GM19372 (cell line): ENCODE results near the gene SGCE.
A peak's percentile ranks its signal among the peaks of the same experiment; 100 is the strongest.

ENCODE experiments used
- ATAC-seq: cut with Tn5 transposase; IDR thresholded peaks from one replicate; pipeline ENCODE4 v1.9.1; 2021; ENCODE audit warnings: mild to moderate bottlenecking, low read depth, moderate library complexity; ENCODE audit not compliant: unreplicated experiment

The SGCE gene

DNA sequence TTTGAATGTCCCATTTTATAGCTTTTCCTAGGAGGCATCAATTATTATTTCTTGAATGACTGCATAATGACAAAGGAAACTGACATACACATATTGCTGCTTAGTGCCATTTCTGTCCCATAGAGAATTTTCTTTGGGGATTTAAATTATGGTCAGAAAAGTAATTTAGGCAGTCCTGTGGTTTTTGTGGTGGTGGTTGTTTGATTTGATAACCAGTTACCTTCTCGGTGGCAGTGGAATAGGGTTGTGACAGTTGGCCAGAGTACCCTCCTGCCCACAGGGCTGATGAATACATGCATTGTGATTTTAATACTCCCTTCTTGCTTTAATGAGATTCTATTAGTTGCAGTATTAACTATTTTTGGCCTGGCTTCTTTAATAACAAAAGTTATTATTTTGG lies 6.6 kb upstream of the SGCE start:
- no peak for ATAC-seq

DNA sequence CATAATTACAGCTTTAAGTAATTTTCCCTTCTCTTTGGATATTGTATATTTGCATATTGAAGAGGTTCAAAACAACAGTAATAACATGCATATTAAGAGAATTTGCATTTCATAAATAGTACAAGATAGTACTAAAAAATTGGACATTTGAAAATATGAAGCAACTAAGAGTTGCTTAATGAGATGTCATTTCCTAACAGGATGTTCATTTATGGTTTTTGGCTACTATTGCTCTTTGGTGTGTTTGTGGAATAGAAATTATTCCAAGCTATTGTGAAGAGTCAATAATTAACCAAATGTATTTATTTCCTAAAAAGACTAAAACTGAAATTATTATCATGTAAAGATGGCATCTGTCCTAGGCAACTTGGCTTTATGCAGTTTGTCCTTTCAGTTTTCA lies 4.1 kb upstream of the SGCE start:
- no peak for ATAC-seq

DNA sequence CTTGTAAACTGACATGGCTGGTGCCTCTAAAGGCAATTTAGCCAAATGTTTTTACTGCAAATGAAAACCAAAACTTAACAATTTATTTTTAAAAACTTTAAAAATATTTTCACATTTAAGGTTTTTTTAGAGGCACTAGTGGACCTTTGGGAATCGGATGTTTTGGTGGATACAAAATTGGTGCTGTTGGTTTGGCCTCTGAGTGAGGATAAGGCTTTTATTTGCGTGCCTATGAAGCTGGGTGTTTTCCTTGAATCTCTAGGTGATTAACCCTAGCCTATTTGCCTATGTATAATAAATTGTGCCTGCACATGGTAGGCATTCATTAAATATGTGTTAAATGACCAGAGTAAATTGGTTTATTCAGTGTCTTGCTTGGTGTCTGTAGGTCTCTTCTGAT lies 2.9 kb upstream of the SGCE start:
- no peak for ATAC-seq

DNA sequence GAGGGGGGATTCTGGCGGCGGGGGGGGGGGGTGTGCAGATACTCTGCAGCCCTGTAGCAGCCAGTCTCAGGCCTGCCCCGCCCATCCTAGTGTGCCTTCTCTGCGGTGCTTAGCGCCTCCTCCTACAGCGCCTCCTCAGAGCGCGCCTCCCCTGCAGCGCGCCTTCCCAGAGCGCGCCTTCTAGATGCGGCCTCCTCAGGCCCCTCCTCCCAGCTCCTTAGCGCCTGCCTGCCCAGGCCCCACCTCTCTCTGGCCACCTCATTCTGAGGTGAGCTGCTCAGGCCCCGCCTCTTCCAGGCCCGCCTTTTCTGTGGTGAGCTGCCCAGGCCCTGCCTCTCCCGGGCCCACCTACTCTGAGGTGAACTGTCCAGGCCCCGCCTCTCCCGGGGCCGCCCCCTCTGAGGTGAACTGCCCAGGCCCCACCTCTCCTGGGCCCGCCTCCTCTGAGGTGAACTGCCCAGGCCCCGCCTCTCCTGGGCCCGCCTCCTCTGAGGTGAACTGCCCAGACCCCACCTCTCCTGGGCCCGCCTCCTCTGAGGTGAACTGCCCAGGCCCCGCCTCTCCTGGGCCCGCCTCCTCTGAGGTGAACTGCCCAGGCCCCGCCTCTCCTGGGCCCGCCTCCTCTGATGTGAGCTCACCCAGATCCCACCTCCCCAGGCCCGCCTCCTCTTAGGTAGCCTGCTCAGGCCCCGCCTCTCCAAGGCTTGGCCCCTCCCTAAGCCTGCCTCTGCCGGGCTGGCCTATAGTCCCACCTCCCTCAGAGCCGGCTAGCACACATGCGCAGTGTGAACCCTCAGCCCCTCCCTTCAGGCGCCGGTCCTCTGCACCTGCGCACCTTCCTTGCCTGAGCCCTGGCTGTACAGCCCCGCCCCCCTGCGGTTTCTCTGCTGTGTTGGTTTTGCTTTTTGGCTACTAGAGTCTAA lies 2.1 kb upstream of the SGCE start:
- ATAC-seq = peak; percentile 78

DNA sequence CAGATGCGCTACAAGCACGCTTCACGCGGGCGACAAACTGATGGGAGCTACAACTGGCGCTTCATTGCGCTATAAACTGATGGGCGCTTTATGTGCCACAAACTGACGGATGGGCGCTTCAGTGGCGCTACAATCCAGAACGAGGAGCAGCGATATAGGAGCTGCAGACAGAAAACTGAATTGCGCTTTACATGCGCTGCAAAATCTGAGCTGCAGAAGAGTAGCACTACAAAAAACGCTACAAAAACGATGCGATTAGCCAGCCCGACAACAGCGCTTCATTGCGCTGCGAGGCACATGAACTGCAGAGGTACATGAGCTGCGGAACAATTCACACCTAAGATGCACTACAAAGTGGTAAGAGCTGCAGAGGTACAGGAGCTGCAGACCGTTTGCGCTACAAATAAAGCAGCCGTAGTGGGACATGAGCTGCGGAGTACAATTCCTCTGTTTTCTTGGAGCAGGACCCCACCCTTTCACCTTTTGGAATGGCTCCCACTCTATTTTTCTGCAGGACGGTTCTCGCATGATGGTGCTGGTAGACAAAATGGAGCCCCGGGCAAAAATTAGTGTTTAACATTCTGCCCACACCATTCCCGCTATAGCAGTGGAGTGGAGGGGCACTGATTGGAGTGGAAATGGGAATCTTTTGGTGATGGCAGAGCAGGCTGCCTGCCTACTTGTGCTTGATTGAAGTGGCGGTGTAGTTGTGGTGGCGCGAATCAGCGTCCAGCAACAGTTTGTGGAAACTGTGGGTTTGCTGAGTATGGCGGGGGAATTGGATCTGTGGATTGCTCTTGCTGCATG lies 1.2 kb upstream of the SGCE start:
- ATAC-seq = no peak

DNA sequence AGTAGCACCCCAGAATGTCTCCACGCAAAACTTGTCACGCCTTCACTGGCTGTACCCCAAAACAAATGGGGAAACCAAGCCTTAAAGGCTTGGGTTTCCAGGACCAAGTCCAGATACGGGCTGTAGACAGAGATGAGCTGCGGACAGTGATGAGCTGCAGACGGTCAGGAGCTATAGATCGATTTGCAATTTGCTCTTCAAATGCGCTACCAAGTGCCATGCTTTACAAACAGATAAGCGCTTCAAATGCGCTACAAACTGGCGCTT lies 658 bp upstream of the SGCE start:
- ATAC-seq = no peak

DNA sequence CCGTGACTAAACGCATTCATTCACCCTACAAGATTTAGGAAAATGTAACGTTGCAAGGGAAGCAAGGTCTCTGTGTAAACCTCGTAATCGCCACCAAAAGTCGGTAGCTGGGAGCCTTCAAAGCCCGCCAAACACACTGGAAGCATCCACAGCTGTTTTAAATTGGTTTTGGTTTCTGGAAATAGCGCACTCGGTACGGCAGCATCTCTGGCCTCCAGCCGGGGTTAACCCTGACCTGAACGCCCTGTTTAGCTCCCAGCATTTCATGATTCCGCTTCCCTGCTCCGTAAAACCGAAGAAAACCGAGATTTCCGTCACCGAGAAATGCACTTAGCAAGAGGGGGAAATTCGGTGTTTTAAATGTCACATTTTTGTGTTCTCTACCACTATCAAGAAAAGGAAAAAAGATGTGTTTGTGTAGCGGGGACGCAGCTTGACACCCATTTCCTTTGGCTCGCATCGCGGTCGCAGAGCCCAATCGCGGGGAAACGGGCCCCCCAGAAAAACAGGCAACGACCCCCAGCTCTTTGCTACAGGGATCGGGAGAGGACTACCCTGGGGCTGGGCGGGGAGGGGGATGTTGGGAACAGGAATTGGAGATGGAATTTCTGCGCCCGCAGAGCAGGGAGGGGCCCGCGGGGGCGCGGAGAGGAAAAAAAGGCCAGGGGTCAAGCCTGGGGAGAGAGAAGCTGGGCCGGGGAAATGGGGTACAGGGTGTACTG lies 646 bp downstream of the SGCE start:
- ATAC-seq = no peak

DNA sequence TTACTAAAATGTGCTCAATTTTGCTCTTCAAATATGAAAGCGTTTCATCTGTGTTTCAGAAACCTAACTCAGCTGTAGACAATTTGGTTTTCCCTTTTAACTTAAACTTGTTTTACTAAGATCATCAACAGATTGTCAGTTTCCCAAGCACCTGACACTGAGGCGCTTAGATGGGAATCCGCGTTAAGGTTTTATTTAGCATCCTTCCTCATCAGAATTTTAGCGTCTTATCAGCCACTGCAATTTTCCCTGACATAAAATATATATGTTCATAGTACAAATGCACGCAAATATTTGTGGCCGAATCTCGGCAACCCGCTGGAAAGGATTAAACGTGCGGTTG lies 1.2 kb downstream of the SGCE start:
- no peak for ATAC-seq

DNA sequence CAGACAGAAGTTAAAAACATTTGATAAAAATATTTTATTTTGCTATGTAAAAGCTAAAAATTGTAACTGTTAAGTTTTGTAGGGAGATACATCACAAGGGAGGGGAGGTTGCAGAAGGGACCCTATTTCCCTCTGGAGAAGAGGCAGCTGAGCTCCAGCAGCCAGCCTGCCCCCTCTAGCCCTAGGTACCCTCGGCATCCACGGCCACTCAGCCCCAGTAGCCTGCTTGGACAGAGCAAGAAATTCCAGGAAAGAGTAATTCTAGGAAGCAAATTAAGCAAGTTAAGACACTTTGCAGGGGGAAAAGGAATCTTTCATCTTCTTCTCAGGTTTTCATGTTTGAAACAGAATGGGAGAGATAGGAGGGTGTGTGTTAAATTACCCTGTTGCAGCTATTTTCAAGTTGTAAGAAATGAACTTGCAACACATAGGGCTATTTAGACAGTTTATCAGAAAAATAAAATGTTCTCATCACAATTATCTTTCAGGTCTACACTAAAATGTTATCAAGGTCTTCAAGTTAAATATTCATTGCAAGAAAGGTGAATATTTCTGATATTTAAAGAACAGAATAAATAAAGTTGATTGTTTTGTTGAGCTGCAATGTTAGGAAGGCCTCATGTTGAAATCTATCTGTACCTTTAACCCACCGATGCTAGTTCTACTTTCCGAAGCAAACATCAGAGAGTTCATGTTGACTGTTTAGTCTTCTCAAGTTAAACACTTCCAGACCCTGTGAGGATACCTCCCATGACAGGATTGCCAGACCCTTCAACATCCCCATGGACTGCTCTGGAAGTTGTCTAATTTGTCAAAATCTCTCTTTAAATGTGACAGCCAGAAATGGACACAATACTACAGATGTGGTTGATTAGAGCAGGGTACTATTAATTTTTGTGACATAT lies 5.5 kb downstream of the SGCE start:
- ATAC-seq = no peak

DNA sequence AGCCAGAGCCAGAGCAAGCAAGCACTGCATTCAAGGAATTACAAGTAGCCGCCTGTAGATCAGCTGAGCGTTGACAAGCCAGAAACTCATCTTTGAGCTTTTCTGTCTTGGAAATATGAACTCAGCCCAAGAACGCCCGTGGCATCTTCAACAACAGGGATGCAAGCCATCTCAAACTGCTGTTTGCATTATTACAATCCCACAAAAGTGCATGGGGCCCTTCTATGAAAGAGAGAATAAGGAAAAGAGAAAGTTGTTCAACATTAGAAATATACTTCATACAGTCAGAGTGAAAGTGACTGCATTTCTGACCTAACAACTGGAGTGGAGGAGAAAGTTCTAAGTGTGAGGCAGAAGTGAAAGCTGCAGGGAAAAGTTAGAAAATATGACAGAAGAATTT lies 6.5 kb downstream of the SGCE start:
- ATAC-seq = no peak

DNA sequence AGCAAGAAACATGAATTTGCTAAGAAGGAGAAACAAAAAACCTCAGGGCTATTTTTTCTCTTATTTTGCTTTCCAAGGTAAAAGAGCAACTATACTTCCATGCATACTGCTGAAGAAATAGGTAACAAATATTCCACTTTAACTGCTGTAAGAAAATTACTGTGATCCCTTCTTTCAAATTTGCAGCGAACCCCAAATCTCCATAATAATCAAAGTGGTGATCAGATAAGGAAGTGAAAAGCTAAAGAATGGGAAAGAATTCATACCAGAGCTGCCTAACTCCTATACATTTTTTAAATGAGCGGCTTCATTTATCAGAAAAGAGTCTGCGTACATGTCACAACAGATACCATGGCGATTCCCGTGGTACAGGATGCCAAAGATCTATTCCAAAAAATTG lies 7.2 kb downstream of the SGCE start:
- ATAC-seq = no peak

DNA sequence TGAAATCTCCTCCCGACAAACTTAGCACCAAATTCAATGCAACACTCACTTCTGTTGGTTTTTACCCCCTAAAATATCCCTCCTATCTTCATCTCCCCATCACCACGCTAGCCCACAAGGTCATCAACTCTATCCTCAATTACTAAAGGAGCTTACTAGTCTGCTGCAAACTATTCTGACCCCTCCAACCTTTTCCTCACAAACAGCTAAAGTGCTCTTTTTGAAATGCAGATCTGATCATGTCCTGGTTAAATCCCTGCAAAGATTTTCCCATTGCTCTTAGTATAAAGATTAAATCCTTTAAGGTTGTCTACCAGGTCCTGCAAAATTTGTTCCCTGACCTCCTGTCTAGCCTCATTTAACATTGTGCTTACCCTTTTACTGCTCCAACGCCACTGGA lies 8.6 kb downstream of the SGCE start:
- ATAC-seq = no peak

DNA sequence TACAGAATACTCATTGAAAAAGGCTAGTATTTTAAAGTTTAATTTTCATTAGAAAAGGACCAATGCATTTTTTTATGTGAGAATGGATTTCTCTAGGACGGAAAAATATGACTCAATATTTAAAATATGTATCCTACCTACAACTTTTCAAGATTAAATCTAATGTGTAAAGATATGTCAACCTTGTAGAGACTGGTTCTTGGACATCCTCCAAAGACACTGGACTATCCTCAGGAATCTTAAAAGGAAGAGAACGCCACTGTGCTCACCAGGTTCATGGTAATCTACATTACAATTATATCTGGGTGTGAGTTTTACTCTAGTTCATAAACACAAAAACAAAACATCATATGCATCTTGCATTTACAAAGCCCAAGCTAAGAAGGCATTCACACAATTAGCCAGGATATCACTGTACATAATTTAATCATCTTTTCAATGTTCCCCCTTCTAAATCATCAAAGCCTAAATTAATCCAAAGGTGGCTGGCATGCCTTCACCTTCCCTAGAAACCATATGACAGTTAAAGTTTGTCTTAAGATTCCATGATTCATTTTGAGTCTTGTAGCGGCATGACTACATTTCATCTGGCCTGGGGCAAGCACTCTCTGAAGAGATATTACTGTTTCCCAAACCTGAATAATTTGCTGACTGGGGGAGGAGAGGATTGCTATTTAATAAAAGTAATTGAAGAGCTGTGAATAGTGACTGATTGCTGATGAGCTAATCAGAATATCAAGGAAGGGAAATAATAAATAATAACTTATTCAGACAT lies 12.0 kb downstream of the SGCE start:
- ATAC-seq = no peak

DNA sequence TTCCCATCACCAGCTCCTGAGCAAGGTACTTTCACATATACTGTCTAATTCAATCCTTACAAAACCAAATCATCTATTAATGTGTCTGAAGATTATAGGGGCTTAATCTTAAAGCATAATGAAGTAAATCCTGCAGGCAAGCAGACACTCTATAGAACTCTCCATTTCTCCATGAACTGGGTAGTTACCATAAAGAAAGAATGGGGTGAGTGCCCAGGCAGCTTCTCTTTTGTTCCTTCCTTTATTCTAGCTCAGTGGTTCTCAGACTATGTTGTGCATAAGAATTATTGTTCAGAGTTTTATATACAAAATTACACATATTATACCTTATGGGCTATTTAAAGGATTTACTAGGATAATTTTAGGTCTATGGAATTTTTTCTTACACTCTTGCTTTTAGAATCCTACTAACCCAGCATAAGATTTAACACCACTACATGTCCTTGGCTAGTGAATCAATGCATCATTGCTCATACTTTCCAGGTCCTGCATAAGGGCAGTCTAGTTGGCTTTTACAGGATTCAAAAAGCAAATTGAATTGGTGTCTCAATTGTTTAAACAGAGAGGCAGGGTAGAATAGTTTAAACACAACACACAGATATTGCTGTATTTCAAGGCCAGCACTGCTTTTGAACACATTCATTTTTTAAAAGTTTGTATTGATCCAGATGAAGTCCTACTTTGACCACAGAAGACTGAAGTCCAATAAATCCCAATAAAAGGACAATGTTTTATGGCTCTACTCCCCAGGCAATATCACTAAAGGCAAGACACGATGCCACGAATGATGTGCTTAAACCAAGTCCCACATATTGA lies 12.9 kb downstream of the SGCE start:
- ATAC-seq = no peak

DNA sequence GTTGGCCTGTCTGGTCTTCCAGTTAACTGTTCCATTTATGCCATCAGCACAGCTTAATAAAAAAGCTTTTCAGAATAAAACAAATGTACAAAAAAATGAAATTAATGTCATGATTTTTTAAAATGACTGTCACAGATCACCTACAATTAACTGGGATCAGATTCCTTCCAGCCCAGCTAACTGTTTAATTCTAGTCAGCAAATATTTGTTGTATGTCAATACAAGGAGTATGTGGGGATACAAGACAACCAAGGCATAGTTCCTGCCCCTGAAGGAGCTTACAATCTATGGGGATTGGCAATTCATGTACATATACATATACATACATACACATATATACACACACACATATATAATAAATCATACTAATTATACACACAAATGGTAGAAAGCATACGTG lies 16.5 kb downstream of the SGCE start:
- ATAC-seq = no peak

DNA sequence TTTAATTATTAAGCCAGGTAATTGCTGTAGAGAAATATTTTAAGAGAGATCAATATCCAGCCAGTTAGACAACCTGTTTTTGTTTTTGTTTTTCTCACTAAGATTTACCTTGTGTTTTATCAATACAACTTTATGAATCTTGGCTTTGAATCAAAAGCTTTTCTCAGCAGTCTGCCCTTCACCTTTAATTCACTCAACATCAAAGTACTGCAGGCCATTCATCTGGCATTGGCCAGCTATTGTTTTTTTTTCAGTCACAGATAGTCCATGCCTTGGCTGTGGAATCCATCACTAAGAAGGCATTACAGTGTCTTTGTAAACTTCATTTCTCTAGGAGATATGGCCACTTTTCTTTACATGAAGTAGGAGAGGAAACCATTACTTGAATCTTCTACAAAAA lies 20.2 kb downstream of the SGCE start:
- ATAC-seq = no peak

DNA sequence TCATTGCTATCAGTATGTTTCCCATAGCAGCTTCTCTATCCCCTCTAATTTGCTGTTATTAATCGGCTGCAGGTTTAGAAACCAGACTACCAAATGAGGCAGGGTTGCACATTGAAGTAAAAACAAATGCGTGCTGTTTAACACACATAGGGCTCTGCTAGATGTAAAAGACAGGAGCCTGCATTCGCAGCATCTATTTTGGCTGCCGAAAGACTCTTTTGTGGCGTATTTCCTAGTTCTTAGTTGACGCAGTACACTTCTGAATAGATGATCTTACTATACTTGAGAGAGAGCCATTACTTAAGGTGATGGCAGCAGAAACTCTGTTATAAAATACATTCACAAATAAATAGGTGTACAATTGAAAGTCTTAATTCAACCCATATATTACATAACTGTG lies 21.4 kb downstream of the SGCE start:
- ATAC-seq = no peak

DNA sequence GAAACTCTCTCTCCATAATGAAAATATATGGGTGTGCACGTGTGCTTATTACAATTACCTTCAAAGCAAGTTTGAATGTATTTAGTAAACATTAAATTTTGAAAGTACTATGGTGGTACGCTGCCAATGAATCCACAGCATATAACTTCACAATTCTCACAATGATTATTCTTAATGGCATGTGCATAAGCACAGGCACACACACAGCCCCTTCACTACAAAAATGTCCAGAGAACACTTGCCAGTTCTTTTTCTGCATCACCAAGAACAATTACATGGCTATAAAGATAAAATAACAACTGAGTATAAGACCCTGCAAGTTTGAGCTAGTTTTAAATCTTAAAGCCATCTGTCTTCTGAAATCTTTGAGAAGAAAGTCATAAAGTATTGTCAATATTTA lies 22.2 kb downstream of the SGCE start:
- ATAC-seq = no peak

DNA sequence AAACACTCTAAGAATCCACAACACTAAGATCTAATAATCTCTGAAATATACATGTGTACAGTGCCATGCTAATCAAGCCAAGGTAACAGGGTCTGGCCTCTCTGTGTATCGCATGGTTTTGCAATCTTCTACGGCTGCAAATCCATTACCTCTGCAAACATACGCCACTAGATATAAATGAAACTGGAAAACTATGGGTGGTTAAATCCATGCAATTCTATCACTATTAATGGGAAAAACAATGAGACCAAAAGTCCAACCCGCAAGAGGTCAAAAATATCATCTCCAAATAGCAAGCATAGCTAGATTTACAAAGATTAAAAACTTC lies 23.0 kb downstream of the SGCE start:
- no peak for ATAC-seq
